Lung (tissue), 12 donors: ENCODE results near the gene CARNS1. TPM values are rescaled to one million over a fixed set of nuclear protein-coding genes. Genes with fewer than 3 reads are reported as not detected.
A peak's percentile ranks its signal among the peaks of the same experiment; 100 is the strongest.

ENCODE experiments used
- ATAC-seq: fragments of 200-7000 bp; cut with Tn5 transposase; one replicate; pipeline ENCODE4 v1.9.1; 2020; ENCODE audit warnings: moderate number of reproducible peaks; ENCODE audit not compliant: insufficient read depth, low FRiP score
- DNase-seq, 3 donors: peaks; one replicate each; pipeline ENCODE4 v3.0.0-alpha.2; 2013 to 2017
- H3K27ac ChIP-seq, 2 donors: one replicate each; pipeline ENCODE4 v1.5.1; 2013; ENCODE audit warnings: mild to moderate bottlenecking in 2 of 2, moderate library complexity in 2 of 2, control low read depth in 1 of 2, inconsistent platforms in 1 of 2, low read depth in 1 of 2, low read length in 1 of 2
- H3K27me3 ChIP-seq, 3 donors: one replicate each; pipeline ENCODE4 v1.5.1; 2013; ENCODE audit warnings: low read length in 2 of 3; ENCODE audit not compliant: control insufficient read depth in 3 of 3, insufficient read depth in 3 of 3
- H3K36me3 ChIP-seq, 4 donors: one replicate each; pipeline ENCODE4 v1.5.1; 2013; ENCODE audit warnings: low read length in 4 of 4, mild to moderate bottlenecking in 1 of 4, moderate library complexity in 1 of 4; ENCODE audit not compliant: control insufficient read depth in 4 of 4, insufficient read depth in 4 of 4
- H3K4me1 ChIP-seq, 5 donors: one replicate each; pipeline ENCODE4 v1.5.1; 2013; ENCODE audit warnings: low read length in 5 of 5, mild to moderate bottlenecking in 2 of 5, moderate library complexity in 1 of 5; ENCODE audit not compliant: control insufficient read depth in 5 of 5, insufficient read depth in 5 of 5
- H3K4me3 ChIP-seq: one replicate; pipeline ENCODE4 v1.5.1; 2013; ENCODE audit warnings: mild to moderate bottlenecking, control low read depth, moderate library complexity
- H3K9ac ChIP-seq, 2 donors: one replicate each; pipeline ENCODE4 v1.5.1; 2013; ENCODE audit warnings: low read length in 2 of 2, control low read depth in 1 of 2; ENCODE audit not compliant: insufficient read depth in 1 of 2
- H3K9me3 ChIP-seq, 4 donors: one replicate each; pipeline ENCODE4 v1.5.1; 2013; ENCODE audit warnings: low read length in 3 of 4, mild to moderate bottlenecking in 1 of 4, moderate library complexity in 1 of 4; ENCODE audit not compliant: control insufficient read depth in 4 of 4, insufficient read depth in 3 of 4
- CTCF ChIP-seq: IDR thresholded peaks from 2 replicates; pipeline ENCODE4 v1.5.1; 2012; ENCODE audit warnings: mild to moderate bottlenecking; ENCODE audit errors: control extremely low read depth, extremely low read depth
- WGBS, 2 donors: extraction: QIAGEN DNeasy Blood & Tissue Kit; methylation state at CpG; one replicate each; pipeline ENCODE4 v1.1.7; 2013; 5-methylcytosine and 5-hydroxymethylcytosine counted together
- polyA plus RNA-seq, 2 donors: library from polyadenylated mRNA; stranded (reverse); fragments of 200-250 nt; gene quantifications; one replicate each; pipeline ENCODE4 v1.2.1, GENCODE V29; 2013
- total RNA-seq, 2 donors: library from RNA; depleted of rRNA in 1 of 2; stranded (reverse); fragments of >200 nt in 1 of 2; gene quantifications; one replicate each; pipeline ENCODE4 v1.2.1, GENCODE V29; 2014 to 2021
- donor health status: control.
- donor health status: control.
- donor health status: Bipolar disorder and iron deficiency.
- donor health status: healthy.
- donor health status: DM: yes; HTN: yes; CAD: no.

Gene CARNS1
- total and polyA plus RNA-seq, 4 donors: 0.15 to 1.7 (median 1.4) TPM

- Histone ChIP-seq H3K27ac (peak within 1 kb of the TSS; percentile 93 to 98), H3K4me1 (peaks cover 5 to 56% (median 24%) of the 10 kb centered on the region in 5 donors), H3K9me3 (no peaks in the 10 kb centered on the region), H3K9ac (peak within 1 kb of the TSS; percentile 2 to 38), H3K27me3 (peaks cover 0 to 7% (median 0%) of the 10 kb centered on the region in 3 donors), H3K36me3 (no peaks in the 10 kb centered on the region), H3K4me3 (peak within 1 kb of the TSS; percentile 56)
- TF ChIP-seq CTCF: no peak
- DNase-seq (peak; percentile 87 to 93 (median 87)), ATAC-seq (peak; percentile 31)
- 0 to 1% methylated on average over 43 to 72 of the region's 76 CpGs for WGBS, 2 donors
These were observed 42.4 kb upstream of the CARNS1 start, which contains the start of gene CLCF1 for GRCh38 chr11:67372993-67373647. CLCF1 (minus strand) TSS chr11:67373598; CDS start chr11:67373539, 59 bp downstream.

GRCh38 chr11:67373648-67374570, 41.6 kb upstream of the CARNS1 start:
- H3K9ac ChIP-seq: peak overlapping the region in 1 of 2 donors; percentile 38
- ATAC-seq (peak; percentile 68), DNase-seq (peak; percentile 74 to 81 (median 77))
- TF ChIP-seq CTCF: peak; percentile 39
- no peaks in the 10 kb centered on the region for H3K36me3 ChIP-seq
- H3K9me3 ChIP-seq: no peaks in the 10 kb centered on the region
- H3K27ac ChIP-seq: peak overlapping the region; percentile 93 to 98
- peaks cover 5 to 48% (median 21%) of the 10 kb centered on the region in 5 donors for H3K4me1 ChIP-seq
- H3K4me3 ChIP-seq: peak overlapping the region; percentile 56
- peaks cover 0 to 7% (median 0%) of the 10 kb centered on the region in 3 donors for H3K27me3 ChIP-seq
- 2 to 6% methylated on average over 34 to 40 of the region's 40 CpGs for WGBS, 2 donors

GRCh38 chr11:67374571-67375281, 40.8 kb upstream of the CARNS1 start:
- DNase-seq: no peak
- H3K36me3 ChIP-seq: no peaks in the 10 kb centered on the region
- WGBS, 2 donors: 16 to 24% methylated on average over 9 of the region's 9 CpGs
- no peak overlapping the region for H3K9ac ChIP-seq
- ATAC-seq: no peak
- H3K9me3 ChIP-seq: no peaks in the 10 kb centered on the region
- TF ChIP-seq CTCF: no peak
- peaks cover 5 to 40% (median 21%) of the 10 kb centered on the region in 5 donors for H3K4me1 ChIP-seq
- no peak overlapping the region for H3K4me3 ChIP-seq
- H3K27me3 ChIP-seq: peaks cover 0 to 7% (median 0%) of the 10 kb centered on the region in 3 donors
- H3K27ac ChIP-seq: peak overlapping the region; percentile 80 to 98
